ENCODE results near the gene MARK3. TPM values are rescaled to one million over a fixed set of nuclear protein-coding genes. Genes with fewer than 3 reads are reported as not detected.

MARK3 gene
- total RNA-seq, 1 experiment from 2014 or later = 81.9 TPM

DNA sequence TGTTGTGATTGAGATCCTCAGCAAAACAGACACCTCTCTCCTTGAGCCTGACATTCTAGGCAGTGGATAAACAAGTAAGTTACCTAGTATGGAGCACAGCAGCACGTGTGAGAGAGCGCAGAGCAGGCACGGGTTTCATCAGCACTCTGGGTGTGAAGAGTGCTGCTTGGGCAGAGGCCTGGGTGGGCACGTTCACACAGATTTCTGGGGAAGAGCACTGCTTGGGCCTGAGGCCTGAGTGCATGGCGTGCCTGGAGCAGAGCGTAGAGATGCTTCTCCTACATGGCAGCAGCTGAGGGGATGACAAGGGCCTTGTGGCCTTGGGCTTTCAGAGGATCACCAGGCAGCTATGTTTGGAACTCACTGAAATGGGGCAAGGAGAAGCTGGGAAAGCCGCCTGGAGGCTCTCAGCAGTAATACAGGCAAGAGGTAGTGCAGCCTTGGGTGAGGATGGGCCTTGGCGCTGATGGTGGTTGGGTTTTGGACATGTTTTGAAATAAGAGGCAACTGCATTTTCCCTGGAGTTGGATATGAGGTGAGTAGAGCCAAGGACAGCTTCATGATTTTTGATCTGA is 119.9 kb downstream of the MARK3 start:
- H3K18ac ChIP-seq (ENCODE audit: insufficient read length, low read depth, low read length) = no peak overlapping the region
- no peak overlapping the region for H4K5ac ChIP-seq (ENCODE audit: insufficient read length, low read depth, low read length)
- H3K36me3 Mint-ChIP-seq (ENCODE audit: insufficient read depth in 1 of 3, low read depth in 3 of 3) = peaks cover 35 to 72% (median 60%) of the 10 kb centered on the region in 3 experiments
- no peak overlapping the region for H2BK20ac ChIP-seq (ENCODE audit: low read depth, low read length, poor library complexity, severe bottlenecking)
- H3K27me3 Mint-ChIP-seq (ENCODE audit: low read depth) = no peaks in the 10 kb centered on the region
- H3K4me1 Mint-ChIP-seq = peaks cover 0 to 2% of the 10 kb centered on the region in 2 experiments; a peak in 2 of 4 replicates
- H2BK5ac ChIP-seq (ENCODE audit: insufficient read length, low read length) = no peak overlapping the region
- H4K20me1 ChIP-seq (ENCODE audit: control insufficient read depth, insufficient read depth, insufficient read length) = no peaks in the 10 kb centered on the region
- no peak overlapping the region for H2BK12ac ChIP-seq (ENCODE audit: insufficient read length, low read depth, low read length)
- H3K27me3 ChIP-seq (ENCODE audit: insufficient read depth, low read length) = no peaks in the 10 kb centered on the region
- H4K91ac ChIP-seq (ENCODE audit: insufficient read length, low read depth, low read length) = no peak overlapping the region
- H2AK5ac ChIP-seq (ENCODE audit: insufficient read length, low read length) = no peak overlapping the region
- H3K9me3 Mint-ChIP-seq = no peaks in the 10 kb centered on the region
- H2AFZ ChIP-seq (ENCODE audit: low read length) = no peak overlapping the region
- H3K4ac ChIP-seq (ENCODE audit: low read depth, low read length) = no peak overlapping the region
- no peak overlapping the region for H3K9ac ChIP-seq (ENCODE audit: extremely low read depth, insufficient read length, low read length)
- no peaks in the 10 kb centered on the region for H3K79me1 ChIP-seq (ENCODE audit: insufficient read depth, low read depth, low read length, poor library complexity, severe bottlenecking)
- TF ChIP-seq, protein P1, sequence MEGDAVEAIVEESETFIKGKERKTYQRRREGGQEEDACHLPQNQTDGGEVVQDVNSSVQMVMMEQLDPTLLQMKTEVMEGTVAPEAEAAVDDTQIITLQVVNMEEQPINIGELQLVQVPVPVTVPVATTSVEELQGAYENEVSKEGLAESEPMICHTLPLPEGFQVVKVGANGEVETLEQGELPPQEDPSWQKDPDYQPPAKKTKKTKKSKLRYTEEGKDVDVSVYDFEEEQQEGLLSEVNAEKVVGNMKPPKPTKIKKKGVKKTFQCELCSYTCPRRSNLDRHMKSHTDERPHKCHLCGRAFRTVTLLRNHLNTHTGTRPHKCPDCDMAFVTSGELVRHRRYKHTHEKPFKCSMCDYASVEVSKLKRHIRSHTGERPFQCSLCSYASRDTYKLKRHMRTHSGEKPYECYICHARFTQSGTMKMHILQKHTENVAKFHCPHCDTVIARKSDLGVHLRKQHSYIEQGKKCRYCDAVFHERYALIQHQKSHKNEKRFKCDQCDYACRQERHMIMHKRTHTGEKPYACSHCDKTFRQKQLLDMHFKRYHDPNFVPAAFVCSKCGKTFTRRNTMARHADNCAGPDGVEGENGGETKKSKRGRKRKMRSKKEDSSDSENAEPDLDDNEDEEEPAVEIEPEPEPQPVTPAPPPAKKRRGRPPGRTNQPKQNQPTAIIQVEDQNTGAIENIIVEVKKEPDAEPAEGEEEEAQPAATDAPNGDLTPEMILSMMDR (conservative IDR thresholded peaks at IDR 0.05) = peak; percentile 53
- H3K4me1 ChIP-seq (ENCODE audit: insufficient read depth, low read length) = no peaks in the 10 kb centered on the region
- no peak overlapping the region for H3K14ac ChIP-seq (ENCODE audit: insufficient read depth, low read length)
- H3K23me2 ChIP-seq (ENCODE audit: insufficient read length, low read depth, low read length, poor library complexity, severe bottlenecking) = no peaks in the 10 kb centered on the region
- no peak overlapping the region for H3K4me3 Mint-ChIP-seq
- no peak overlapping the region for H2BK15ac ChIP-seq (ENCODE audit: low read depth, low read length)
- H3K23ac ChIP-seq (ENCODE audit: insufficient read length, low read depth, low read length) = no peak overlapping the region
- no peak overlapping the region for H2BK120ac ChIP-seq (ENCODE audit: low read depth, low read length, poor library complexity, severe bottlenecking)
- H3K9me3 ChIP-seq (ENCODE audit: control insufficient read depth, low read depth, low read length) = no peaks in the 10 kb centered on the region
- no peaks in the 10 kb centered on the region for H3K79me2 ChIP-seq (ENCODE audit: insufficient read depth, low read length)
- DNase-seq = peak; percentile 39
- no peak overlapping the region for H3T11ph ChIP-seq (ENCODE audit: low read length)
- no peak overlapping the region for H3K56ac ChIP-seq (ENCODE audit: insufficient read length, low read depth, low read length)
- H3K4me2 ChIP-seq (ENCODE audit: insufficient read depth, insufficient read length, low read length) = no peak overlapping the region
- no peak overlapping the region for H4K8ac ChIP-seq (replicated peaks; ENCODE audit: insufficient read length, low read depth, low read length)
- no peak overlapping the region for H3K27ac ChIP-seq (ENCODE audit: insufficient read length, low read depth, low read length)
- WGBS (ENCODE audit: extremely low coverage, insufficient read length, low lambda C conversion rate) = no CpG with 5 or more reads among the region's 8 CpGs
- peak overlapping the region in 2 of 3 experiments; percentile 4 to 48; a peak in 4 of 7 replicates for H3K27ac Mint-ChIP-seq

All from H9 (cell line).